ENCODE results near the gene HSP90AA1. TPM values are rescaled to one million over a fixed set of nuclear protein-coding genes. Genes with fewer than 3 reads are reported as not detected.

The HSP90AA1 gene
- 227 and 360 TPM in 2 replicates for total RNA-seq

GRCh38 chr14:102086972-102087761 lies at the start of gene HSP90AA1:
Gene HSP90AA1 (minus strand): TSS chr14:102087044. CDS start chr14:102086378, 666 bp downstream.

Other genes starting within 250 kb of the HSP90AA1 start
- 298 and 398 TPM in 2 replicates for gene DYNC1H1, start 122.5 kb downstream of the HSP90AA1 start, total RNA-seq
- gene WDR20, start 52.9 kb upstream of the HSP90AA1 start, total RNA-seq: 14.4 and 18.4 TPM in 2 replicates
- 20.6 and 27.2 TPM in 2 replicates for gene MOK, start 218.1 kb upstream of the HSP90AA1 start, total RNA-seq
- gene ZNF839, start 232.7 kb upstream of the HSP90AA1 start, total RNA-seq: 6.0 and 9.4 TPM in 2 replicates

All from cardiac atrium fibroblast (primary cell).